Smooth muscle cell (in vitro differentiated cells): ENCODE measurements around the gene KLB. TPM values are rescaled to one million over a fixed set of nuclear protein-coding genes. Genes with fewer than 3 reads are reported as not detected.

Experiments used
- DNase-seq: peaks from one replicate; lab custom pipeline; 2025; ENCODE audit not compliant: unreplicated experiment; lab: John Stamatoyannopoulos, UW
- H2AFZ ChIP-seq: fragments of 200-600 bp; sonication (generic); 2 replicates; pipeline ENCODE4 v1.6.0; 2016; ENCODE audit warnings: antibody characterized with exemption, low read depth, mild to moderate bottlenecking
- H3F3A ChIP-seq: fragments of 200-600 bp; sonication (generic); 2 replicates; pipeline ENCODE4 v1.6.0; 2017; ENCODE audit warnings: antibody characterized with exemption, low read depth
- H3K27ac ChIP-seq: fragments of 200-600 bp; sonication (generic); 2 replicates; pipeline ENCODE4 v1.5.1; 2016; ENCODE audit warnings: low read depth, mild to moderate bottlenecking
- H3K27me3 ChIP-seq: fragments of 200-600 bp; sonication (generic); 2 replicates; pipeline ENCODE4 v1.6.1; 2016; ENCODE audit warnings: low read depth, mild to moderate bottlenecking
- H3K36me3 ChIP-seq: fragments of 200-600 bp; sonication (generic); 2 replicates; pipeline ENCODE4 v1.5.1; 2016; ENCODE audit warnings: low read depth
- H3K4me1 ChIP-seq: fragments of 200-600 bp; sonication (generic); 2 replicates; pipeline ENCODE4 v1.5.1; 2016; ENCODE audit warnings: low read depth
- H3K4me2 ChIP-seq: fragments of 200-600 bp; sonication (generic); 2 replicates; pipeline ENCODE4 v1.6.0; 2016; ENCODE audit warnings: mild to moderate bottlenecking
- H3K4me3 ChIP-seq: fragments of 200-600 bp; sonication (generic); 2 replicates; pipeline ENCODE4 v1.5.1; 2016; ENCODE audit warnings: mild to moderate bottlenecking
- H3K79me2 ChIP-seq: fragments of 200-600 bp; sonication (generic); 2 replicates; pipeline ENCODE4 v1.6.0; 2016; ENCODE audit warnings: low read depth, mild to moderate bottlenecking
- H3K9ac ChIP-seq: fragments of 200-600 bp; sonication (generic); 2 replicates; pipeline ENCODE4 v1.6.0; 2016; ENCODE audit warnings: low read depth
- H3K9me3 ChIP-seq: fragments of 200-600 bp; sonication (generic); replicated peaks from 2 replicates; pipeline ENCODE4 v1.5.1; 2016; ENCODE audit warnings: low read depth
- H4K20me1 ChIP-seq: fragments of 200-600 bp; sonication (generic); 2 replicates; pipeline ENCODE4 v1.6.0; 2016; ENCODE audit warnings: low read depth
- CTCF ChIP-seq: fragments of 200-600 bp; sonication (generic); IDR thresholded peaks from 2 replicates; pipeline ENCODE4 v1.5.1; 2017; ENCODE audit warnings: borderline replicate concordance, mild to moderate bottlenecking, antibody characterized with exemption; ENCODE audit not compliant: insufficient read depth, poor library complexity, severe bottlenecking
- WGBS: methylation state at CpG from one replicate; pipeline ENCODE4 v1.1.7; 2016; ENCODE audit warnings: low lambda C conversion rate; 5-methylcytosine and 5-hydroxymethylcytosine counted together
- polyA plus RNA-seq: library from polyadenylated mRNA; unstranded; fragments of >200 nt; fragmentation: Nextera tagmentation; extraction: Ambion mirVana; gene quantifications from 2 replicates; pipeline ENCODE4 v1.2.1, GENCODE V29; 2016
- total RNA-seq: library from RNA; depleted of rRNA; stranded (reverse); fragments of >200 nt; gene quantifications from 2 replicates; pipeline ENCODE4 v1.2.3, GENCODE V29; 2014

The KLB gene
- total and polyA plus RNA-seq, 2 experiments from 2014 or later: 0.04 TPM; not detected in 1

GRCh38 chr4:39476187-39476895 lies 69.6 kb downstream of the KLB start:
- Histone ChIP-seq H2AFZ (no peak overlapping the region), H3F3A (no peaks in the 10 kb centered on the region), H3K27ac (peak overlapping the region; percentile 45), H3K9ac (no peak overlapping the region), H3K36me3 (no peaks in the 10 kb centered on the region), H4K20me1 (no peaks in the 10 kb centered on the region), H3K27me3 (no peaks in the 10 kb centered on the region), H3K9me3 (no peaks in the 10 kb centered on the region), H3K4me1 (no peaks in the 10 kb centered on the region), H3K4me3 (no peak overlapping the region), H3K79me2 (no peaks in the 10 kb centered on the region), H3K4me2 (no peak overlapping the region)
- TF ChIP-seq CTCF: no peak
- DNase-seq: no peak
- 61% methylated on average over 5 of the region's 5 CpGs for WGBS

GRCh38 chr4:39480251-39480650 lies 73.5 kb downstream of the KLB start:
- Histone ChIP-seq H3K4me1 (no peaks in the 10 kb centered on the region), H3K4me3 (no peak overlapping the region), H2AFZ (no peak overlapping the region), H3K36me3 (no peaks in the 10 kb centered on the region), H3K79me2 (no peaks in the 10 kb centered on the region), H3K4me2 (no peak overlapping the region), H3F3A (no peaks in the 10 kb centered on the region), H3K9me3 (no peaks in the 10 kb centered on the region), H3K27ac (no peak overlapping the region), H4K20me1 (no peaks in the 10 kb centered on the region), H3K9ac (no peak overlapping the region), H3K27me3 (no peaks in the 10 kb centered on the region)
- TF ChIP-seq CTCF: no peak
- DNase-seq: no peak
- WGBS: 96% methylated on average over 26 of the region's 27 CpGs

- 84% methylated on average over 21 of the region's 21 CpGs for WGBS
- H4K20me1 ChIP-seq: no peaks in the 10 kb centered on the region
- H3K4me1 ChIP-seq: no peaks in the 10 kb centered on the region
- H3K9me3 ChIP-seq: no peaks in the 10 kb centered on the region
- no peak overlapping the region for H3K9ac ChIP-seq
- no peaks in the 10 kb centered on the region for H3K27me3 ChIP-seq
- H3K27ac ChIP-seq: no peak overlapping the region
- no peak overlapping the region for H2AFZ ChIP-seq
- TF ChIP-seq CTCF: no peak
- H3K4me3 ChIP-seq: no peak overlapping the region
- no peaks in the 10 kb centered on the region for H3F3A ChIP-seq
- DNase-seq: no peak
- no peaks in the 10 kb centered on the region for H3K36me3 ChIP-seq
- no peaks in the 10 kb centered on the region for H3K79me2 ChIP-seq
- no peak overlapping the region for H3K4me2 ChIP-seq
Observed at GRCh38 chr4:39480902-39481695, 74.4 kb downstream of the KLB start.
